CD4-positive, alpha-beta memory T cell (primary cell): Measurements from ENCODE around the gene PLAAT3. TPM values are rescaled to one million over a fixed set of nuclear protein-coding genes. Genes with fewer than 3 reads are reported as not detected.
A peak's percentile ranks its signal among the peaks of the same experiment; 100 is the strongest.

ENCODE experiments used
- CTCF ChIA-PET: fragments of 350-600 bp; sonication (Branson Sonifier 250); formaldehyde crosslinking; loops from one replicate; lab custom pipeline; 2021; ENCODE audit warnings: inconsistent platforms; ENCODE audit not compliant: partially characterized antibody; lab: Charles Lee
- POLR2A ChIA-PET: fragments of 350-600 bp; sonication (Branson Sonifier 250); formaldehyde crosslinking; loops from one replicate; lab custom pipeline; 2021; ENCODE audit not compliant: partially characterized antibody; lab: Charles Lee
- DNase-seq, 5 donors: peaks; one replicate each; pipeline versions ENCODE4 v3.0.0 to v3.0.0-alpha.2; 2020 to 2022; ENCODE audit warnings: mixed read lengths in 1 of 5
- H3K27ac ChIP-seq: one replicate; pipeline ENCODE4 v1.7.0; 2013; ENCODE audit warnings: low read depth, low read length
- H3K27me3 ChIP-seq: 2 replicates; pipeline ENCODE4 v1.7.0; 2013; ENCODE audit warnings: mild to moderate bottlenecking, low read length, moderate library complexity; ENCODE audit not compliant: insufficient read depth
- H3K36me3 ChIP-seq: 2 replicates; pipeline ENCODE4 v1.7.0; 2013; ENCODE audit warnings: mild to moderate bottlenecking, low read length, moderate library complexity; ENCODE audit not compliant: insufficient read depth
- H3K4me1 ChIP-seq: 2 replicates; pipeline ENCODE4 v1.7.0; 2013; ENCODE audit warnings: mild to moderate bottlenecking, low read length, moderate library complexity; ENCODE audit not compliant: insufficient read depth
- H3K4me3 ChIP-seq, 2 donors: one replicate each; pipeline ENCODE4 v1.7.0; 2013; ENCODE audit warnings: low read length in 2 of 2, mild to moderate bottlenecking in 1 of 2
- H3K9me3 ChIP-seq, 2 donors: one replicate each; pipeline ENCODE4 v1.7.0; 2013; ENCODE audit warnings: low read length in 2 of 2, control low read depth in 1 of 2; ENCODE audit not compliant: control insufficient read depth in 1 of 2
- H3K27ac Mint-ChIP-seq, 7 donors: one replicate each; pipeline ENCODE4 v1.8.0; 2020 to 2021; ENCODE audit warnings: mixed read lengths in 7 of 7, mild to moderate bottlenecking in 6 of 7, inconsistent platforms in 3 of 7, moderate library complexity in 3 of 7
- H3K27me3 Mint-ChIP-seq, 2 donors: one replicate each; pipeline ENCODE4 v1.8.0; 2020 to 2021; ENCODE audit warnings: mixed read lengths in 2 of 2
- H3K36me3 Mint-ChIP-seq, 2 donors: one replicate each; pipeline ENCODE4 v1.8.0; 2020 to 2021; ENCODE audit warnings: mixed read lengths in 2 of 2, inconsistent platforms in 1 of 2, mild to moderate bottlenecking in 1 of 2
- H3K4me1 Mint-ChIP-seq, 4 donors: one replicate each; pipeline ENCODE4 v1.8.0; 2020 to 2021; ENCODE audit warnings: mixed read lengths in 4 of 4, mild to moderate bottlenecking in 1 of 4
- H3K4me3 Mint-ChIP-seq, 8 donors: one replicate each; pipeline ENCODE4 v1.8.0; 2020 to 2021; ENCODE audit warnings: mixed read lengths in 8 of 8, mild to moderate bottlenecking in 7 of 8, moderate library complexity in 6 of 8, inconsistent platforms in 3 of 8
- H3K9me3 Mint-ChIP-seq, 8 donors: one replicate each; pipeline ENCODE4 v1.8.0; 2020 to 2021; ENCODE audit warnings: mixed read lengths in 8 of 8, mild to moderate bottlenecking in 5 of 8, inconsistent platforms in 3 of 8, moderate library complexity in 1 of 8
- intact Hi-C: fragments of 100-400 bp; cut with micrococcal nuclease; formaldehyde crosslinking; loops from one replicate; pipeline ENCODE4 v1.15.1; 2023
- polyA plus RNA-seq, 2 donors: library from polyadenylated mRNA; unstranded; fragments of 300-500 nt; fragmentation: Illumina TruSeq; gene quantifications; one replicate each; pipeline ENCODE4 v1.2.3, GENCODE V29; 2021
- total RNA-seq, 2 experiments: library from RNA; stranded (reverse); gene quantifications; one replicate each; pipeline ENCODE4 v1.2.3, GENCODE V29; 2021

Gene PLAAT3
- total and polyA plus RNA-seq, 4 experiments from 2014 or later = 3.6 to 9.2 (median 6.1) TPM

GRCh38 chr11:63563201-63564055 lies 50.8 kb downstream of the PLAAT3 start, which contains the start of gene PLAAT2:
Gene PLAAT2 (minus strand): TSS chr11:63563379. CDS start chr11:63563324, 55 bp downstream.
- ChIA-PET POLR2A (interaction anchor here (1.3 to 3.0 kb wide), 4 partner anchors 10 to 27 kb away, joined by 4 to 12 read pairs (median 7); partner anchors contain the start of gene PLAAT4), CTCF (interaction anchor here (0.8 to 1.7 kb wide), 3 partner anchors 10 to 14 kb away, joined by 3 to 4 read pairs (median 3); no protein-coding TSS in a partner anchor)
- Mint-ChIP-seq H3K4me3 (peak within 1 kb of the TSS in 5 of 8 donors; percentile 2 to 75 (median 43)), H3K27me3 (no peaks in the 10 kb centered on the region), H3K9me3 (no peaks in the 10 kb centered on the region), H3K27ac (peak within 1 kb of the TSS; percentile 39 to 92 (median 87)), H3K36me3 (no peaks in the 10 kb centered on the region), H3K4me1 (peaks cover 47 to 65% (median 51%) of the 10 kb centered on the region in 4 donors)
- H3K36me3 ChIP-seq = no peaks in the 10 kb centered on the region
- intact Hi-C loops = no loop called here
- H3K4me3 ChIP-seq = no peak within 1 kb of the TSS
- H3K27me3 ChIP-seq = no peaks in the 10 kb centered on the region
- H3K9me3 ChIP-seq = no peaks in the 10 kb centered on the region
- H3K4me1 ChIP-seq = peaks cover 65% of the 10 kb centered on the region
- DNase-seq = no peak
- no peak within 1 kb of the TSS for H3K27ac ChIP-seq

DNA sequence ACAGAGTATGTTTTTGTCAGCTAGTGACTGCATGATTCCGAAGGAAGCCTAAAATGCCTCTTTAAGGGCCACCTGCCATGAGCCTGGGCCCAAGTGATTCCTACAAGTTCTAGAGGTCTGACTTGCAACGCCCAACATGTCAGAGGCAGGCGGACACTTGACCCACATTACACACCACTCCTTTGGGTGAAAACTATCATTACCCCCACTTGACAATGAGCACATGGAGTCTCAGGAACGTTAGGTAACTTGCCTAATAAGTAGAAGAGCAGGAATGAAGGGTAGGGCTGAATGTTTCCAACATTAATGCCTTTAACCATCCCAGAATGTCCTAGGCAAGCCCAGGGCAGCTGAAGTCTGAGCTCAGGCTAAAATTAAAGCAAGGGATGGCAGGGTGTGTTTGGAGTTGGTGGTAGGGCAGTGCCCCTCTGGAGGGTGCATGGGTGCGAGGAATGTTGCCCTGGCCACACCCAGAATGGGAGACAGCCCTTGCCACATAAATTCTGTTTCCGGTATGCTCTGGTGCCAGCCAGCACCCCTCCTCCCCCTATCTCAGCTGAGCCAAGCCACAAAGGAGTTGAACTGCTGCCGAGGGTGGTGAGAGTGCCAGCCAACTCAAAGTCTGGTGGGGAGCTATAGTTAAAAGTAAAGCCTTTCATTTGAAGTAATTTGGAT lies 53.6 kb downstream of the PLAAT3 start:
- peak in 2 of 5 donors; percentile 15 to 17 for DNase-seq
- no peak overlapping the region for H3K4me3 ChIP-seq
- no peaks in the 10 kb centered on the region for H3K36me3 ChIP-seq
- H3K9me3 Mint-ChIP-seq = no peaks in the 10 kb centered on the region
- H3K36me3 Mint-ChIP-seq = no peaks in the 10 kb centered on the region
- no peak overlapping the region for H3K27ac ChIP-seq
- peaks cover 39% of the 10 kb centered on the region for H3K4me1 ChIP-seq
- H3K4me3 Mint-ChIP-seq = peak overlapping the region in 7 of 8 donors; percentile 35 to 78 (median 44)
- ChIA-PET POLR2A (interaction anchor here (1.0 to 1.9 kb wide), 5 partner anchors 9 to 29 kb away, joined by 3 to 13 read pairs (median 3); partner anchors contain the start of gene PLAAT4), CTCF (interaction anchor here (0.5 to 1.2 kb wide), 2 partner anchors 175 to 919 kb away, joined by 3 read pairs; no protein-coding TSS in a partner anchor)
- no peaks in the 10 kb centered on the region for H3K27me3 ChIP-seq
- H3K27me3 Mint-ChIP-seq = no peaks in the 10 kb centered on the region
- H3K27ac Mint-ChIP-seq = peak overlapping the region; percentile 8 to 87 (median 67)
- intact Hi-C loops = no loop called here
- H3K4me1 Mint-ChIP-seq = peaks cover 35 to 47% (median 41%) of the 10 kb centered on the region in 4 donors
- no peaks in the 10 kb centered on the region for H3K9me3 ChIP-seq

DNA sequence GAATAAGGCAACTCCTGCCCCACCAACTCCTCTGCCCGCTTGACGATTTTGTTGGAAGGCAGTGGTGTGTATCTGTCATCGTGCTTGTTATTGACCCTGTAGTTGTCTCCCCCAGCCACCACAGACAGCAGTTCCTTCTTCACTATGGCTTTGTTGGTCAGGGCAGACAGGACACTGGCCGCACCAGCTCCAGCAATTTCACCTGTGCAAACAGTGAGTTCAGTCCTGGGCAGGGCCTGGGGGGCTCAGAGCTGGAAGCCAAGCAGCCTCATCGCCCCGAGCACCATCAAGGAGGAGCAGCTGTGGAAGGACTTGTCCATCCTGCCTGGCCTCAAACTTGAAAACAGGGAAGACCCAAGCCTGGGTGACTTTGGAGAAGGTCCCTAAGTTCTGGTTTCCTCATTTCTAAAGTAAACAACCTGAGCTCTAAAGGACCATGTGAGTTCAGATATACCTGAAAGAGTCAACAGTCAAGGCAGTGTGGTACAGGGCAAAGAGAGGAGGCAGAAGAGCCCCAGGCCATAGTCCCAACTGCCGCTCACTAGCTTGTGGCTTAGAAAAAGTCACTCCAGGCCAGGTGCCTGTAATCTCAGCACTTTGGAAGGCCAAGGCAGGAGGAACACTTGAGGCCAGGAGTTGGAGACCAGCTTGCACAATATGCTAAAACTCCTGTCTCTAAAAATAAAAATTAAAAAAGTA lies 55.6 kb downstream of the PLAAT3 start:
- Histone ChIP-seq H3K4me1 (peaks cover 36% of the 10 kb centered on the region), H3K36me3 (no peaks in the 10 kb centered on the region), H3K4me3 (no peak overlapping the region), H3K9me3 (no peaks in the 10 kb centered on the region), H3K27ac (no peak overlapping the region), H3K27me3 (no peaks in the 10 kb centered on the region)
- H3K27ac Mint-ChIP-seq = peak overlapping the region in 1 of 7 donors; percentile 42
- H3K4me3 Mint-ChIP-seq = no peak overlapping the region
- no peaks in the 10 kb centered on the region for H3K9me3 Mint-ChIP-seq
- ChIA-PET CTCF (no interaction called here), POLR2A (interaction anchor here (1.1 to 2.6 kb wide), 4 partner anchors 16 to 26 kb away, joined by 3 to 11 read pairs (median 6); partner anchors contain the start of gene PLAAT4)
- intact Hi-C loops = no loop called here
- H3K36me3 Mint-ChIP-seq = no peaks in the 10 kb centered on the region
- H3K27me3 Mint-ChIP-seq = no peaks in the 10 kb centered on the region
- H3K4me1 Mint-ChIP-seq = peaks cover 31 to 45% (median 39%) of the 10 kb centered on the region in 4 donors
- DNase-seq = no peak

- CTCF ChIA-PET = interaction anchor here (0.6 kb wide), 1 partner anchor 31 kb away, joined by 3 read pairs; no protein-coding TSS in a partner anchor
- Histone ChIP-seq H3K27me3 (no peaks in the 10 kb centered on the region), H3K27ac (no peak overlapping the region), H3K9me3 (no peaks in the 10 kb centered on the region), H3K4me1 (peaks cover 46% of the 10 kb centered on the region), H3K36me3 (no peaks in the 10 kb centered on the region), H3K4me3 (no peak overlapping the region)
- H3K27ac Mint-ChIP-seq = peak overlapping the region in 1 of 7 donors; percentile 54
- no peak overlapping the region for H3K4me3 Mint-ChIP-seq
- POLR2A ChIA-PET = interaction anchor here (0.6 to 2.6 kb wide), 2 partner anchors 20 to 55 kb away, joined by 3 to 11 read pairs; partner anchors contain the start of gene PLAAT4
- peaks cover 38 to 52% (median 46%) of the 10 kb centered on the region in 4 donors for H3K4me1 Mint-ChIP-seq
- DNase-seq = no peak
- intact Hi-C loops = no loop called here
- H3K36me3 Mint-ChIP-seq = no peaks in the 10 kb centered on the region
- H3K9me3 Mint-ChIP-seq = no peaks in the 10 kb centered on the region
- no peaks in the 10 kb centered on the region for H3K27me3 Mint-ChIP-seq
Measured at GRCh38 chr11:63557570-63557969, 56.7 kb downstream of the PLAAT3 start.

- no peaks in the 10 kb centered on the region for H3K9me3 Mint-ChIP-seq
- Histone ChIP-seq H3K27me3 (no peaks in the 10 kb centered on the region), H3K4me1 (peaks cover 54% of the 10 kb centered on the region), H3K36me3 (no peaks in the 10 kb centered on the region), H3K27ac (no peak overlapping the region), H3K4me3 (no peak overlapping the region), H3K9me3 (no peaks in the 10 kb centered on the region)
- ChIA-PET CTCF (interaction anchor here (1.1 kb wide), 1 partner anchor 80 kb away, joined by 3 read pairs; no protein-coding TSS in a partner anchor), POLR2A (interaction anchor here (0.6 to 2.6 kb wide), 2 partner anchors 19 to 56 kb away, joined by 3 to 11 read pairs; partner anchors contain the start of gene PLAAT4)
- H3K27me3 Mint-ChIP-seq = no peaks in the 10 kb centered on the region
- H3K4me3 Mint-ChIP-seq = peak overlapping the region in 1 of 8 donors; percentile 26
- peak overlapping the region in 2 of 7 donors; percentile 23 to 44 for H3K27ac Mint-ChIP-seq
- no peaks in the 10 kb centered on the region for H3K36me3 Mint-ChIP-seq
- DNase-seq = no peak
- intact Hi-C loops = no loop called here
- H3K4me1 Mint-ChIP-seq = peaks cover 42 to 59% (median 52%) of the 10 kb centered on the region in 4 donors
Measured at GRCh38 chr11:63556404-63557013, 57.7 kb downstream of the PLAAT3 start.

DNA sequence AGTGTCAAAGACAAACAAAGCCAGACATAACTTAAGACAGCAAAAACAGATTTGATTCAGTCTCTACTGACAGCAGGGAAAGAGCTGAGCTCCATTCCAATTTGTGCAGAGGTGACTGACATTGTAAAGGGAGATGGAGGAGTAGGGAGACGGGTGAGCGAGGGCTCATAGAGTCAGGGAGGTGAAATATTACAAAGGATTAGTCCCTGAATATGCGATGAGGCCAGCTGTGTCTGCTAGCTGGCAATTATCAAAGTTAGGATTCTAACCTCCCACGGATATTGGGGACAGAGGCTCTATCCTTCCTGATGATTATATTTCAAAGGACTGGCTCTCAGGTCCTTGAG lies 59.4 kb downstream of the PLAAT3 start:
- no peaks in the 10 kb centered on the region for H3K9me3 ChIP-seq
- no peak overlapping the region for H3K27ac ChIP-seq
- H3K4me3 ChIP-seq = no peak overlapping the region
- H3K36me3 Mint-ChIP-seq = no peaks in the 10 kb centered on the region
- no peaks in the 10 kb centered on the region for H3K9me3 Mint-ChIP-seq
- no peaks in the 10 kb centered on the region for H3K27me3 Mint-ChIP-seq
- H3K36me3 ChIP-seq = no peaks in the 10 kb centered on the region
- intact Hi-C loops = no loop called here
- H3K27ac Mint-ChIP-seq = peak overlapping the region in 6 of 7 donors; percentile 48 to 95 (median 82)
- ChIA-PET POLR2A (interaction anchor here (4.9 to 7.1 kb wide), 2 partner anchors 18 to 22 kb away, joined by 42 to 132 read pairs; partner anchors contain the start of gene PLAAT4), CTCF (no interaction called here)
- peaks cover 40% of the 10 kb centered on the region for H3K4me1 ChIP-seq
- DNase-seq = no peak
- peaks cover 38 to 55% (median 46%) of the 10 kb centered on the region in 4 donors for H3K4me1 Mint-ChIP-seq
- H3K4me3 Mint-ChIP-seq = peak overlapping the region in 3 of 8 donors; percentile 2 to 17 (median 12)
- no peaks in the 10 kb centered on the region for H3K27me3 ChIP-seq
